ENCODE measurements around the gene CNNM4. TPM values are rescaled to one million over a fixed set of nuclear protein-coding genes. Genes with fewer than 3 reads are reported as not detected.

The CNNM4 gene
- total RNA-seq, 1 donor from 2014 or later, result 6.4 TPM

Small RNA genes within 50 kb of the gene (small RNA-seq; reads per million reads assigned to genes)
- not detected for gene MIR3127 (ENCODE audit: low replicate concordance)

Other genes starting within 250 kb of the CNNM4 start
- gene ARID5A, start 224.2 kb upstream of the CNNM4 start, total RNA-seq, result 2.2 TPM
- gene KANSL3, start 122.6 kb upstream of the CNNM4 start, total RNA-seq, result 26.3 TPM
- gene FER1L5, start 118.1 kb upstream of the CNNM4 start, total RNA-seq, result 0.25 TPM
- 19.7 TPM for gene LMAN2L, start 20.8 kb upstream of the CNNM4 start, total RNA-seq
- gene CNNM3, start 55.4 kb downstream of the CNNM4 start, total RNA-seq, result 19.2 TPM
- gene ANKRD23, start 83.1 kb downstream of the CNNM4 start, total RNA-seq, result 5.2 TPM
- gene ANKRD39, start 97.1 kb downstream of the CNNM4 start, total RNA-seq, result 5.4 TPM
- gene SEMA4C, start 109.2 kb downstream of the CNNM4 start, total RNA-seq, result 42.8 TPM
- not detected for gene FAM178B, start 225.7 kb downstream of the CNNM4 start, total RNA-seq